ENCODE data around the gene SPN. TPM values are rescaled to one million over a fixed set of nuclear protein-coding genes. Genes with fewer than 3 reads are reported as not detected.
A peak's percentile ranks its signal among the peaks of the same experiment; 100 is the strongest.

SPN gene
- total and polyA plus RNA-seq, 2 donors = 48.7 to 49.3 TPM

- Histone ChIP-seq H3K27ac (ENCODE audit: low read depth in 1 of 2, low read length in 1 of 2) (peak overlapping the region; percentile 15 to 65), H3K4me3 (ENCODE audit: low read length in 2 of 2) (no peak overlapping the region), H3K4me1 (ENCODE audit: control insufficient read depth in 2 of 2, insufficient read depth in 2 of 2, low read length in 2 of 2) (peaks cover 24 to 54% of the 10 kb centered on the region in 2 donors), H3K27me3 (ENCODE audit: control insufficient read depth in 2 of 2, insufficient read depth in 1 of 2, low read length in 1 of 2) (no peaks in the 10 kb centered on the region), H3K9me3 (ENCODE audit: control insufficient read depth in 2 of 2, insufficient read depth in 1 of 2, low read length in 1 of 2) (peaks cover 0 to 12% of the 10 kb centered on the region in 2 donors), H3K36me3 (ENCODE audit: control insufficient read depth in 2 of 2, insufficient read depth in 2 of 2, low read length in 1 of 2) (peaks cover 3 to 6% of the 10 kb centered on the region in 2 donors)
- no peak for DNase-seq (ENCODE audit: low read depth in 6 of 9, low spot score in 9 of 9)
- WGBS = 96% methylated on average over 23 of the region's 23 CpGs
Observed at GRCh38 chr16:29676989-29677785, 14.1 kb downstream of the SPN start.

- DNase-seq (ENCODE audit: low read depth in 6 of 9, low spot score in 9 of 9) = no peak
- WGBS = 47% methylated on average over 5 of the region's 5 CpGs
- peaks cover 0 to 12% of the 10 kb centered on the region in 2 donors for H3K9me3 ChIP-seq (ENCODE audit: control insufficient read depth in 2 of 2, insufficient read depth in 1 of 2, low read length in 1 of 2)
- peaks cover 0 to 1% of the 10 kb centered on the region in 2 donors for H3K36me3 ChIP-seq (ENCODE audit: control insufficient read depth in 2 of 2, insufficient read depth in 2 of 2, low read length in 1 of 2)
- H3K4me3 ChIP-seq (ENCODE audit: low read length in 2 of 2) = peak within 1 kb of the TSS; percentile 30 to 32
- peak within 1 kb of the TSS; percentile 81 to 94 for H3K27ac ChIP-seq (ENCODE audit: low read depth in 1 of 2, low read length in 1 of 2)
- peaks cover 24 to 54% of the 10 kb centered on the region in 2 donors for H3K4me1 ChIP-seq (ENCODE audit: control insufficient read depth in 2 of 2, insufficient read depth in 2 of 2, low read length in 2 of 2)
- no peaks in the 10 kb centered on the region for H3K27me3 ChIP-seq (ENCODE audit: control insufficient read depth in 2 of 2, insufficient read depth in 1 of 2, low read length in 1 of 2)
Observed at GRCh38 chr16:29678691-29679267, 15.7 kb downstream of the SPN start, which contains the start of gene QPRT. QPRT (plus strand) TSS chr16:29679180; CDS start chr16:29679198, 18 bp downstream.

DNA sequence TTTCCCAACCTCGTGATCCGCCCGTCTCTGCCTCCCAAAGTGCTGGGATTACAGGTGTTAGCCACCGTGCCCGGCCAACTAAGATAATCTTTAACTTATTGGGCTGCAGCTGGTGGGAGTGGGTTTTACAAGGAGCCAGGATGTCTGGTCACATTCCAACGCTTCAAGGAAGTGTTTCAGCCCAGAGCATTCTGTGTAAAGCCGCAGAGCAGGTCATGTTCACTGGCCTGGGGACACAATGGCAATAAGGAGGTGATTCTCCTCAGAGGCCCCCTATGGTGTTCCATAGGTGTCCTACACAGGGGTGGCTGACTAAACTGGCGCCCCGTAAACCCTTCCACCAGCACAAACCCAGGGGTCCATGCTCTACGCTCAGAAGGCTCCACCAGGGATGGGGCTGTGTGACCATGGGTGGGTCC, 17.1 kb downstream of the SPN start:
- H3K4me1 ChIP-seq (ENCODE audit: control insufficient read depth in 2 of 2, insufficient read depth in 2 of 2, low read length in 2 of 2) = peaks cover 24 to 47% of the 10 kb centered on the region in 2 donors
- 92% methylated on average over 10 of the region's 10 CpGs for WGBS
- DNase-seq (ENCODE audit: low read depth in 6 of 9, low spot score in 9 of 9) = no peak
- H3K27ac ChIP-seq (ENCODE audit: low read depth in 1 of 2, low read length in 1 of 2) = peak overlapping the region; percentile 77 to 94
- peaks cover 0 to 2% of the 10 kb centered on the region in 2 donors for H3K36me3 ChIP-seq (ENCODE audit: control insufficient read depth in 2 of 2, insufficient read depth in 2 of 2, low read length in 1 of 2)
- H3K27me3 ChIP-seq (ENCODE audit: control insufficient read depth in 2 of 2, insufficient read depth in 1 of 2, low read length in 1 of 2) = no peaks in the 10 kb centered on the region
- H3K9me3 ChIP-seq (ENCODE audit: control insufficient read depth in 2 of 2, insufficient read depth in 1 of 2, low read length in 1 of 2) = peaks cover 0 to 12% of the 10 kb centered on the region in 2 donors
- peak overlapping the region in 1 of 2 donors; percentile 30 for H3K4me3 ChIP-seq (ENCODE audit: low read length in 2 of 2)

GRCh38 chr16:29683543-29684090, 20.6 kb downstream of the SPN start:
- no peak overlapping the region for H3K4me3 ChIP-seq (ENCODE audit: low read length in 2 of 2)
- peaks cover 2 to 3% of the 10 kb centered on the region in 2 donors for H3K36me3 ChIP-seq (ENCODE audit: control insufficient read depth in 2 of 2, insufficient read depth in 2 of 2, low read length in 1 of 2)
- peaks cover 19 to 40% of the 10 kb centered on the region in 2 donors for H3K4me1 ChIP-seq (ENCODE audit: control insufficient read depth in 2 of 2, insufficient read depth in 2 of 2, low read length in 2 of 2)
- H3K27ac ChIP-seq (ENCODE audit: low read depth in 1 of 2, low read length in 1 of 2) = no peak overlapping the region
- no peak for DNase-seq (ENCODE audit: low read depth in 6 of 9, low spot score in 9 of 9)
- H3K9me3 ChIP-seq (ENCODE audit: control insufficient read depth in 2 of 2, insufficient read depth in 1 of 2, low read length in 1 of 2) = peaks cover 0 to 8% of the 10 kb centered on the region in 2 donors
- WGBS = 96% methylated on average over 9 of the region's 9 CpGs
- H3K27me3 ChIP-seq (ENCODE audit: control insufficient read depth in 2 of 2, insufficient read depth in 1 of 2, low read length in 1 of 2) = no peaks in the 10 kb centered on the region

GRCh38 chr16:29684679-29685078, 21.6 kb downstream of the SPN start:
- no peak overlapping the region for H3K4me3 ChIP-seq (ENCODE audit: low read length in 2 of 2)
- H3K36me3 ChIP-seq (ENCODE audit: control insufficient read depth in 2 of 2, insufficient read depth in 2 of 2, low read length in 1 of 2) = peaks cover 2 to 3% of the 10 kb centered on the region in 2 donors
- WGBS = 97% methylated on average over 10 of the region's 10 CpGs
- DNase-seq (ENCODE audit: low read depth in 6 of 9, low spot score in 9 of 9) = no peak
- H3K4me1 ChIP-seq (ENCODE audit: control insufficient read depth in 2 of 2, insufficient read depth in 2 of 2, low read length in 2 of 2) = peaks cover 8 to 31% of the 10 kb centered on the region in 2 donors
- H3K9me3 ChIP-seq (ENCODE audit: control insufficient read depth in 2 of 2, insufficient read depth in 1 of 2, low read length in 1 of 2) = peaks cover 0 to 8% of the 10 kb centered on the region in 2 donors
- H3K27ac ChIP-seq (ENCODE audit: low read depth in 1 of 2, low read length in 1 of 2) = no peak overlapping the region
- H3K27me3 ChIP-seq (ENCODE audit: control insufficient read depth in 2 of 2, insufficient read depth in 1 of 2, low read length in 1 of 2) = no peaks in the 10 kb centered on the region

- no peak overlapping the region for H3K4me3 ChIP-seq (ENCODE audit: low read length in 2 of 2)
- no peaks in the 10 kb centered on the region for H3K27me3 ChIP-seq (ENCODE audit: control insufficient read depth in 2 of 2, insufficient read depth in 1 of 2, low read length in 1 of 2)
- H3K36me3 ChIP-seq (ENCODE audit: control insufficient read depth in 2 of 2, insufficient read depth in 2 of 2, low read length in 1 of 2) = peaks cover 2 to 3% of the 10 kb centered on the region in 2 donors
- peaks cover 0 to 6% of the 10 kb centered on the region in 2 donors for H3K9me3 ChIP-seq (ENCODE audit: control insufficient read depth in 2 of 2, insufficient read depth in 1 of 2, low read length in 1 of 2)
- no peak for DNase-seq (ENCODE audit: low read depth in 6 of 9, low spot score in 9 of 9)
- peaks cover 2 to 25% of the 10 kb centered on the region in 2 donors for H3K4me1 ChIP-seq (ENCODE audit: control insufficient read depth in 2 of 2, insufficient read depth in 2 of 2, low read length in 2 of 2)
- 43% methylated on average over 9 of the region's 9 CpGs for WGBS
- no peak overlapping the region for H3K27ac ChIP-seq (ENCODE audit: low read depth in 1 of 2, low read length in 1 of 2)
Observed at GRCh38 chr16:29686740-29687332, 23.8 kb downstream of the SPN start.

- no peaks in the 10 kb centered on the region for H3K27me3 ChIP-seq (ENCODE audit: control insufficient read depth in 2 of 2, insufficient read depth in 1 of 2, low read length in 1 of 2)
- peaks cover 0 to 8% of the 10 kb centered on the region in 2 donors for H3K9me3 ChIP-seq (ENCODE audit: control insufficient read depth in 2 of 2, insufficient read depth in 1 of 2, low read length in 1 of 2)
- peaks cover 2 to 3% of the 10 kb centered on the region in 2 donors for H3K36me3 ChIP-seq (ENCODE audit: control insufficient read depth in 2 of 2, insufficient read depth in 2 of 2, low read length in 1 of 2)
- H3K27ac ChIP-seq (ENCODE audit: low read depth in 1 of 2, low read length in 1 of 2) = no peak overlapping the region
- WGBS = 95% methylated on average over 2 of the region's 2 CpGs
- DNase-seq (ENCODE audit: low read depth in 6 of 9, low spot score in 9 of 9) = no peak
- H3K4me1 ChIP-seq (ENCODE audit: control insufficient read depth in 2 of 2, insufficient read depth in 2 of 2, low read length in 2 of 2) = peaks cover 2 to 26% of the 10 kb centered on the region in 2 donors
- no peak overlapping the region for H3K4me3 ChIP-seq (ENCODE audit: low read length in 2 of 2)
Observed at GRCh38 chr16:29687755-29688154, 24.7 kb downstream of the SPN start.

DNA sequence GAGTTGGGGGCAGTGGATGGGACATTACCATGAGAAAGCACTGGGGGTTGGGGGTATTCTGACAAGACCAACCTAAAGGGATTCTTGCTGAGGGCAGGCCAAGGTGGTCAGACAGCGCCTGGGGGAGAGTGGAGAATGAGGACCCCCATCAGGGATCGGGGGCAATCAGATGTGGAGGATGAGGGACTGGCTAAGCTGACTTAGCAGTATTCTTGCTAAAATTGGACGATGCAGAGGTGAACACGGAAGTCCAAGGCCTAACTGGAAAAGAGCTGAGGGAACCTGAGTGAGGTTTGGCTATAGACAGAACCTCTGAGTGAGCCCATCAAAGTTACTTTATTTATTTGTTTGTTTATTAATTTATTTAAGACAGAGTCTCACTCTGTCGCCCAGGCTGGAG, 25.1 kb downstream of the SPN start:
- H3K27me3 ChIP-seq (ENCODE audit: control insufficient read depth in 2 of 2, insufficient read depth in 1 of 2, low read length in 1 of 2) = no peaks in the 10 kb centered on the region
- no peak for DNase-seq (ENCODE audit: low read depth in 6 of 9, low spot score in 9 of 9)
- H3K4me3 ChIP-seq (ENCODE audit: low read length in 2 of 2) = no peak overlapping the region
- H3K36me3 ChIP-seq (ENCODE audit: control insufficient read depth in 2 of 2, insufficient read depth in 2 of 2, low read length in 1 of 2) = peaks cover 2 to 3% of the 10 kb centered on the region in 2 donors
- 99% methylated on average over 5 of the region's 5 CpGs for WGBS
- peaks cover 2 to 26% of the 10 kb centered on the region in 2 donors for H3K4me1 ChIP-seq (ENCODE audit: control insufficient read depth in 2 of 2, insufficient read depth in 2 of 2, low read length in 2 of 2)
- no peak overlapping the region for H3K27ac ChIP-seq (ENCODE audit: low read depth in 1 of 2, low read length in 1 of 2)
- peaks cover 0 to 8% of the 10 kb centered on the region in 2 donors for H3K9me3 ChIP-seq (ENCODE audit: control insufficient read depth in 2 of 2, insufficient read depth in 1 of 2, low read length in 1 of 2)

Data from thymus (tissue), 11 donors.